ENCODE data around the gene ATG4B.
"Not testable (repeated sequence)": the region's sequence is repeated elsewhere in the genome, so short reads cannot be mapped to it uniquely, and the experiment has no call there.

The ATG4B gene

DNA sequence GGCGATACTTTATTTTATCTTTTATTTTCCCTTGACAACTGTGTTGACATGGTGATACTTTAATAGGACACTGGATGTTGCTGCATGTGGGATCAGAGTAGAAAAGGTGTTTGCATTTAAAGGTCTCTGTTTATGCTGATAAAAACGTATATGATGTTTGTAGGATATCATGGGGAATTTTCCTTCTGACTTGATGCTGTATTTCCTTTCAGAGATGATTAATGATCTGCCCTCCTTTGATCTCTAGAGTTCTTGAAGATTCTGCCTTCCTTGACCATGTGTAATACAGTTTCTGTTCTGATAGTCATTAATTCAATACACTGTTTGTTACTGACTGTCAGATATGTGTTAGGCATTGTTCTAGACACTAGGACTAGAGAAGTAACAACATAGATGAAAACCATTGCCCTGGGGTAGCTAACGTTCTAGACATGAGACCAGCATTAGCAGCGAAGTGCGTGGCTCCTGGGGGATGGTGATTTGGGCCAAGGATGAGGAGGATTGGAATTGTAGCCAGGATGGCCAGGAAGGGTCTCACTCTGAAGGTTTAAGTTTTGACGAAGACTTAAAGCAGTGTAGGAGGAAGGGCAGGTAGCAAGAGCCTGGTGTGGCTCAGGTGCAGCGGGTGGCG, 2.8 kb downstream of the ATG4B start:
- no peak for DNase-seq

- no peak for DNase-seq
Observed at GRCh38 chr2:241641631-241642030, 4.1 kb downstream of the ATG4B start.

GRCh38 chr2:241645056-241645914, 7.8 kb downstream of the ATG4B start:
- DNase-seq = no peak

DNA sequence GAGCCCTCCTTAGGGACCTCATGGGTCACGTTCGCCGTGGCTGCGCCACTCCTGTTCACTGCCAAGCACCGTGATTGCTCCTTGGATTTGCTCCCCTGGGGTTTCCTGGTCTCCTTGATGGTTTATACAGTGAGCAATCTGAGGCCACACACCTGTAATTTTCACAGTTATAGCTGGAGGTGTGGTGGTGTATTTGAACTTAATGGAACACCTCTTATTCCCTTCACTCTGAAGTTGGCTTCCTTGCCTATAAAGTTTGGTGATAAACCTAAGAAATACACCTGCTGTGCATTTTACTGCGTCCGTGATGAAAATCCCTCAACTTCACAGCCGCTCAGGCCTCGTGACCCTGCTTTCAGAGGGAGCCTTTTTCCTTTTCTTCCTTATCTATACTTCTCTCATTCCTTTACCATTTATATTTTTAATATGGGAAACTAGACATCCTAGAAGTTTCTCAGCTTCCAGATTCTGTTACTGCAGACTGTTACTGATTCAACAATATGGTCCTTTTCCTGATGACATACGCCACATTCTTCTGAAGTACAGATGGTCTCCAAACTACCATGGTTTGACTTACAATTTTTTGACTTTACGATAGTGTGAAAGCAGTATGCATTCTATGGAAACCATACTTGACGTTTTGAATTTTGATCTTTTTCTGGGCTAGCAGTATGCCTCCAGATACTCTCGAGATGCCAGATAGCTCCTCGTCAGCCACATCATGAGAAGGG, 8.6 kb downstream of the ATG4B start:
- no peak for DNase-seq

DNA sequence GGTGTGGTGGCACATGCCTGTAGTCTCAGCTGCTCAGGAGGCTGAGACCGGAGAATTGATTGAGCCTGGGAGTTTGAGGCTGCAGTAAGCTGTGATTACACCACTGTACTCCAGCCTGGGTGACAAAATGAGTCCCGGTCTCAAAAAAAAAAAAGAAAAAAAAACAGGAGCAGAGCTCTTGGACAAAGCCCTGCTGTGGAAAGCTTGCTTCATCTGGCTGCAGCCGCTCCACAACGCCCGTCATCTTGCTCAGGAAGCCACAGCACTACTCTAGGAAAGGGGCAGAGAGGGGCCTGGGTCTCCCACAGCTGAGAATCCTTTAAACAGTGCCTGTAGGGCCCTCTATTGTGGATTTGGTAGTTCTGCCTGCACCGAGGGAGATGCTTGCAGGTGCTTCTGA, 11.0 kb downstream of the ATG4B start:
- no peak for DNase-seq

DNA sequence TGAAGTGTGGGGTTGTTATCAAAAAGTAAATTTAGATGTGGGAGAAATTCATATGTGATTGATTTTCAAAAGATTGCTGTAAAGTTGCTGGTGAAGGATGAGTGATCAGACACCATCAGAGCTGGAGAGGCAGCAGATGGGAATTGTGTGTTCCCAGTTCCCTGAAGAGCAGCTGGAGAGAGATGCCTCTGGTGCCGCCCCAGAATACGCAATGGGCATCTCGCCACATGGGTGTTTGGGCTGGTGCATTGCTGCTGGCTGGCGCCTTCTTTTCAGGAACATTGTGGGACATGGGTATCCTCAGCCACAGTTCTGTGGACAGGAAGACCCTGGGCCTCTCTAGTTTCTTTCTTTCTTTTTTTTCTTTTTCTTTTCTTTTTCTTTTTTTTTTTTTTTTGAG, 11.9 kb downstream of the ATG4B start:
- no peak for DNase-seq

DNA sequence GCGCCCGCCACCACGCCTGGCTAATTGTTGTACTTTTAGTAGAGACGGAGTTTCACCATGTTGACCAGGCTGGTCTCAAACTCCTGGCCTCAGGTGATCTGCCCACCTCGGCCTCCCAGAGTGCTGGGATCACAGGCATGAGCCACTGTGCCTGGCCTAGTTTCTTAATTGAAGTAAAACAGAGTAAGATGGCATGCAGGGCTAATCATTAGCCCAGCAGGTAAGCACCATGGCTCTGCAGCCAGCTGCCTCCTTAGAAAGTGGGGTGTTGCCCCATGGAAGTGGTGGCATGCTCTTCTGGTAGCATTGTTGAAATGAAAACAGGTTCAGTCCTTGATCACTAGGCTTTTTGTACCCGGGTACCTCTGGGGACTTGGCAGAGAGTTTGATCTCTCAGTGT, 12.4 kb downstream of the ATG4B start:
- DNase-seq = no peak

DNA sequence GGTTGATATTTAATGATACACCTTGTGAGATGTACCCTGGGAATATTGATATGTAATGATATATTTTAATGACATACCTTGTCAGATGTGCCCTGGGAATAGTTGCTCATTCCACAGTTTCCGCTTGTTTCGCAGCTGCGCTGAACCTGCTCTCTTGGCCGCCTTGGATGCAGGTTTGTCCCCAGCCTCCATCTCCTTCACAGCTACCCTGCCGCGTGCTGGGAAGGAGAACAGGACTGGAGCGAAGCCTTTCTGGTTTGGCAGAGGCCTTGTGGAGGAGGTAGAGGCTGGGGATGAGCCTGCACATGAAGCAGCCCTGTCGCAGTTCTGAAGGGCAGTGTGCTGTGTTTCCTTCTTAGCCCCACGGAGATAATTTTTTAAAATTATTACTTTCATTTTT, 14.6 kb downstream of the ATG4B start:
- DNase-seq = no peak

DNA sequence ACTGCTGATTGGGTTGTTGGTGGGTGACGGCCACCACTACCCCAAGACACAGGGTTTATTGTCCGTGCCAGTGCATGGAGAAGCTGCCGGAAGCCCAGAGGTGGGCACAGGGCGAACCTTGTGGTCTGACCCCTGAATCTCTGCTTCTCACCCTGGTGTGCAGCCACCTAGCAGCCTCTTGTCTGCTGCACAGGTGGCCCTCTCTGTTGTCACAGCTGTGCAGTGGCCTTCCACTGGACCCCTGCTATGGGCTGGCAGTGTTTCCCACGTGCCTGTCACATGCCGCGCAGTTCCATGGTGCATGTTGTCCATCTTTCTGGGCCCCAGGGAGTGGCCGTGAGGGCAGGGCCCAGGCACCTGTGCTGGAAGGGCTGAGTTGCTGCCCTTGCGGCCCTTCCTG, 15.2 kb downstream of the ATG4B start:
- DNase-seq = no peak

DNA sequence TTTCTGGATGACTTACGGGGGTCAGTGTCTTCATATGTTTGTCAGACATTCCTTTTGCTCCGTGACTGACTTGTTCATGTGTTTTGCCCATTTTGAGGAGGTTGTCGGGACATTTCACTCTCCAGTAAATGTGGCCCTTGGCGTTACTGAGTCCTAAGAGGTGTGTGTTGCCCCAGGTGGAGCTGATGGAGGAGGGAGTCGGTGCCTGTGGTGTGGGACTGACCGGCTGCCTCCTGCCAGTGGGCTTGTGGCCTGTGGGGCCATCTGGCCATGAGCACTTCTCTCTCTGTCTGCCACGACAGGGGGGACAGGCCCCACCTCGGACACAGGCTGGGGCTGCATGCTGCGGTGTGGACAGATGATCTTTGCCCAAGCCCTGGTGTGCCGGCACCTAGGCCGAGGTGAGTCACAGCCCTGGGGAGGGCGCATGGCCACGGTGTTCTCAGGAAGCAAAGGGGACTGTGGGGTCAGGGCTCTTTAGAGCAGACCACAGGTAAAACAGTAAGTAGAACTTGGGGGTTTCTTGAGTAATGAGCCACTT, 15.8 kb downstream of the ATG4B start:
- no peak for DNase-seq

DNA sequence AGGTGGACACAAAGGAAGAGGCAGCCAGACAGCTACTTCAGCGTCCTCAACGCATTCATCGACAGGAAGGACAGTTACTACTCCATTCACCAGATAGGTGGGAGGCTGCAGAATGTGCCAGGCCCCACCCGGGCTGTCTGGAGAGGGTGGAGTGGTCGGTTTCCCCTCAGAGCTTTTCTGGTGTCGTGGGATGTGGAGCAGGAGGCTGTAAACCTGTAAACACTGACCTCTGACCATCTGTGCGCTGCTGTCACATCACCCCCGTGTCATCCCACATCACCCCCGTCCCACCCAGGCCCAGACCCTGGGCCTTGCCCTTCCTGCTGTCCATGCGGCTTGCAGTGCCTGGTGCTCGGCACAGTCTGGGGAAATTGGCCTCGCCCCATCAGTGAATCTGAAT, 17.1 kb downstream of the ATG4B start:
- no peak for DNase-seq

- DNase-seq = no peak
Observed at GRCh38 chr2:241655516-241656189, 18.2 kb downstream of the ATG4B start.

- DNase-seq = no peak
Observed at GRCh38 chr2:241656190-241656741, 18.8 kb downstream of the ATG4B start.

DNA sequence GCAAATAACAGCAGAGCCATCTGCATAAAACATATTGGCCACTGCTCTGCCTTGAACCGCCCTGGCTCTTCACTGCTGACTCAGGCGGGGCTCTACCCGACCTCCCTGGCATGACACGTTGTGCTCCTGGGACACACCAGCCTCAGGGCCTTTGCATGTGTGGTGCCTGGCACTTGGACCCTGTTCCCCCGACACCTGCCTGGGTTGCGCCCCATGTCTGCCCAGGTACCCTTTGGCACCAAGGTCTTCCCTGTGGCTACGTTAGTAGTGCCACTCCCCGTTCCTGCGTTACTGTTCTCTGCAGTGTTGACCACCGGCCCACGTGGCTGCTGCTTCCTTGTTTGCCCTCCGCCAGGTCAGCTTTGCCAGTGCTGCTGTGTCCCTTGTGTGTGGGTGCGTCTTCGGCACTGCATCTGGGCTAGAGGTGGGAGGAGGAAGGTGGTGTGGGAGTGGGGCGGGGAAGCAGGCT, 20.3 kb downstream of the ATG4B start:
- no peak for DNase-seq

GRCh38 chr2:241658296-241658695, 20.8 kb downstream of the ATG4B start:
- no peak for DNase-seq

GRCh38 chr2:241659150-241659739, 21.8 kb downstream of the ATG4B start:
- no peak for DNase-seq

DNA sequence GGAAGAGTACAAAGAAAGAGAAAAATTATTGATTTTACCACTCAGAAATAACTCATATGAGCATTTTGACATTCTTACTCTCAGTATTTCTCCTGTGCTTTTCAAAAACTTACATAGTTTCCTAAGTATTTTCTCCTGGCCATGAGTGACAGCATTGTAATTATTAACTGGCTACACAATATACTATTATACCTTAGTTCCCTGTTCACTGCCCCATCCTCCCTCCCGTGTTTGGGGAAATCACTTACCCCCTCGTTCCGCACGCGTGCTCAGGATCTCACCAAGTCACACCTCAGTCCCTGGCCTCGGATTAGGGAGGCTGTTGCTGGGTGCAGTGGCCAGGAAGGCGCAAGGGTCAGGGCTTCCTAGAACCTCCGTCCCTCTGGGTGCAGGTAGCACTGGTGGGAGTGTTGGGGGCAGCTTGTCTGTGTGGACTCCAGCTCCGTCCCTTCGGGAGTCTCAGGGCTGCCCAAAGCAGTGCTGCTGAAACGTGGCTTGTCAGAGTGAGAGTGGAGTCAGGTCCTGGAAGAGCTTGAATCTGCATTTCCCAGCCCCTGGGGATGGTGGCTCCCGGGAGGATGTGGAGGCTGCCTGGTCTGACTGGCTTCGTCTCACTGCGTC, 23.2 kb downstream of the ATG4B start:
- DNase-seq = no peak

GRCh38 chr2:241662731-241663130, 25.2 kb downstream of the ATG4B start:
- not testable (repeated sequence) for DNase-seq

- no peak for DNase-seq
Observed at GRCh38 chr2:241665731-241666440, 28.4 kb downstream of the ATG4B start.

GRCh38 chr2:241666627-241667400, 29.3 kb downstream of the ATG4B start:
- no peak for DNase-seq
